Colon (tissue), 2 donors: ENCODE data around the gene KSR2.

ENCODE experiments used
- FAIRE-seq: peaks from 2 replicates; lab custom pipeline; 2012; peaks lifted over from hg19 to GRCh38; lab: Jason Lieb, UNC
- donor health status: control.
- donor health status: control.

KSR2 gene

DNA sequence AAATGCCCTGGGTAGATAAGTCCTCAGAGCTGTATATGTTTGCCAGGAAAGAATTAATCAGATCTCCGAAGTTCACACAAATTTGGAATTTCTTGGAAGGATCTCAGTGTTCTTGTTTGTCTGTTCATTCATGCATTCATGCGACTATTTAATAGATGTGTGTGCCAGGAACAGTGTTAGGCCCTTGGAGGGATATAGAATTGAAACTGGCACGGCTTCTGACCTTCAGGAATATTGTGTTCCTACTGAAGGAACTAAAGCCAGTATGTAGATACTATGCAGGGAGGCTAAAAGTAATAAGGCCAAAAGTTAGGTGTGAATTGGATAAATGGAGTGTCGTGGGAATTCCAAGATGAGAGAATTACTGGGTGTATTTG is 441.3 kb downstream of the KSR2 start:
- no peak for FAIRE-seq

DNA sequence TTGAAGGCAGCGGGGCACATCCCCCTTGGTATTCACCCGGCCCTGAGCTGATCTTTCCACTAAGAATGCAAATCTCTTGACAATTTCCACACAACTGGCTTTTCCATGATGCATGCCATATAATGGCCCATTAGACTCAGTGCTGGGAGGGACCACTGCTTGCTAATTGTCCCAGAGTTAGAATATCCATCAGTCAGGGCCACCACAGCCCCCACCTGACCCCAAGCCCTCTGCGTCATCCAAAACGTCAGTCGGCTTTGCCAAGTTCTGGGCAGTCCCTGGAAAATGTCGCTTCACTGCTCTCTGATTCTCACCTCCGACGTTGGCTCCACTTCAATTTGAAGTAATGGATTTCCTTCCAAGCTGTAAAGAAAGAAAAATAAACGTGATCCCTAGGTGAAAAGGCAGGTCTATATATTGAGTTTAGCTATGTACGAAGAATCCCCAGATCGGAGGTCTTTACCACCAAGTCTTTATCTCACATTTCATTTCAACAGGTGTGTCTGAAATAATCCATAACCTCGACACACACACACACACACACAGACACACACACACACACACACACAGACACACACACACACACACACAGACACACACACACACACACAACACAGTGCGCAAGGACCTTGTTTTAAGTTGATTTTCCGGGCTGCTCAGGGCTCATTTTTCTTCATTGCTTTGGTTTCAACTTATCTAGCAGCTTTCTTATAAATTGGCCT is 441.9 kb downstream of the KSR2 start:
- no peak for FAIRE-seq

DNA sequence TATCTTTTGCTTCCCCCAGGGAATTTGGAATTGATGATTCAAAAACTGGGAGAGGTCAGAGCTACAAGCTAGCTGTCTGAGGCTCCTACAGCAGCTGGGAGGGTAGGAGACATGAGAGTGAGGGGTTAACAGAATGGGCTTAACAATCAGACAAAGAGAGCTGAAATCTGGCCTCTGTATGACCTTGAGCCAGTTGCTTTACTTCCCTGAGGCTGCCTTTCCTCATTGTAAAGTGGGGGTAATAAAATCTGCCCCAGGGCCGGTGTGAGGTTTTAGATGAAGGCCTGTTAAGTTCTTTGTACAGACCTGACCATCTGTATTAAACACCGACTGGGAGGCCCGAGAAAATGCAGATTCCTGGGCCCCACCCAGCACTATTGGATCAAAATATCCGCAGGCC is 443.0 kb downstream of the KSR2 start:
- no peak for FAIRE-seq

DNA sequence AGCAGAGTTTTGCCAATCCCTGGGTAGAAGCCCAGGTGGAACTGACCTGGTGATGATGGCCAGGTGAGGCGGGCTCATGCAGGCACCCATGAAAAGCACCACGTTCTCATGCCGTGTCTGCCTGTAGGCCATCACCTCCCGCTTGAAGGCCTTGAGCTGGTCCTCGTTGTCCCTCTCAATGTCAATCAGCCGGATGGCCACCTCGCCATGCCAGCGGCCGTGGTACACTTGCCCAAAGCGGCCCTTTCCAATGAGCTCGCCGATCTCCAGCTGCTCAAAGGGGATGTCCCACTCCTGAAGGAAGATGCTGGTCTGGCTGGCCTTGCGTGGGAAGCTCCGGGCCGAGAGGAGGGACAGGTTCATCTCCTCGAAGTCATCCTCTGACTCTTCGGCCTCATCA is 444.0 kb downstream of the KSR2 start:
- no peak for FAIRE-seq

DNA sequence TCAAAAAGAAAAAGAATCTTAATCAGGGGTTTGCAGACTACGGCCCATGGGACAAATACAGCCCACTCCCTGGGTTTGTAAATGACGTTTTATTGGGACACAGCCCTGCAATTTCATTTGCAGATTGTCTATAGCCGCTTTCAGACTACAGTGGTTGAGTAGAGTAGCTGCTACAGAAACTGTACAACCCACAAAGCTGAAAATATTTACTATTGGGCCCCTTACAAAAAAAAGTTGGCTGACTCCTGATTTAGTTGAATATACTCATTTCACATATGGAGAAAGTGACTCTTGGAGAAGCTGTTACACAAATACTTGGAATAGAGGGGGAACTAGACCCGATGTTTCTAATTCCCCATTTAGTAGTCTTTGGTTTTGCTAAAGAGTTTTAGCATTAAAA is 444.8 kb downstream of the KSR2 start:
- FAIRE-seq, result no peak

DNA sequence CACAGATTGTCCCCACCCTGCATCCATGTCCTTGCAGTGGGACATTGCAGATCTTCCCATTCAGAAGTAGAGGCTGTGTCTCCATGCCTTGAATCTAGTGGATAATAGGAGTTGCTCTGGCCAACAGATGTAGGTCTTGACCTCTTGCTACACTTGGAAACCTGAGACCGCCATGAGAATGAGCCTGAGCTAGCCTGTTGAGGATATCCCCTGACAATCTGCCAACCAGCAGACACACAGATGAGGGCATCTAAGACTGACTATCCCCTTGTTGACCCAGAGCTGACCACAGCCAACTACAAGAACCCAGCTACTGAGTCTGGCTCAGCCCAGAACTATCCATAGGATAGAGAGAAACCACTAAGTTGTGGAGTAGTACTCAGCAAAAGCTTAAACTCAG is 446.2 kb downstream of the KSR2 start:
- no peak for FAIRE-seq

DNA sequence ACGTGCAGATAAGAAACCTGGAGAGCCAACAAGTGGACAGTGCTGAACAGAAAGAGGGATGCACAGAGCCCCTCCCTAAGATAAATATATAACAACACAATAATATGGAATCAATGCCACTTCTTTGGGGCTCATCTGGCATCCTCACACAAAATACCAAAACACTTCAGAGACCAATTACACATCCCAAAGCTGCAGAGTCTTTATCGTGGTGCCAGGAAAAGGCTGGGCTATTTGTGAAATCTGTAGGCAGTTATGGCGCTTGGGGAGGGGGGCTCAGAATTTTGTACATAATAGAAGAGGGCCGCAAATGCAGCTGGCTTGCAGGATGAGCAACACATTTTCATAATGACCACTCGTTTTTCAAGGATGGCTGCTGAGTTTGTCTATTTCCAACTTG is 446.9 kb downstream of the KSR2 start:
- no peak for FAIRE-seq

DNA sequence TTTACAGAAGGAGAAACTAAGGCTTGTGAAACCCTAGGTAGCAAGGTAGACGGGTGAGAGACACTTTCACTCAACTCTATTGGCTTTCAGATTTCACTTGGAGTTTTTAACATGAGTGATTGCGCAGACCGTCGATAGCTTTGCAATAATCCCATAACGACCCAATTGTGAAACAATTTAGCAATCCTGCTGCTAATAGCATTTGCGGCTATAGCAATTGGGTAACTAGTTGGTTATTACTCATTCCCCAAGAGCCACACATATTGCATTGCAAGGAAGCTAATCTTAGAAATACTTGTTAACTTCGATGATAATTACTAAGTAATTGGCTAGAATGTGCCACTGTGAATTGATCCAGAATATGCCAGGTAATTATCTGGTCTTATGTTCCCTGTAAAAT is 447.4 kb downstream of the KSR2 start:
- no peak for FAIRE-seq

DNA sequence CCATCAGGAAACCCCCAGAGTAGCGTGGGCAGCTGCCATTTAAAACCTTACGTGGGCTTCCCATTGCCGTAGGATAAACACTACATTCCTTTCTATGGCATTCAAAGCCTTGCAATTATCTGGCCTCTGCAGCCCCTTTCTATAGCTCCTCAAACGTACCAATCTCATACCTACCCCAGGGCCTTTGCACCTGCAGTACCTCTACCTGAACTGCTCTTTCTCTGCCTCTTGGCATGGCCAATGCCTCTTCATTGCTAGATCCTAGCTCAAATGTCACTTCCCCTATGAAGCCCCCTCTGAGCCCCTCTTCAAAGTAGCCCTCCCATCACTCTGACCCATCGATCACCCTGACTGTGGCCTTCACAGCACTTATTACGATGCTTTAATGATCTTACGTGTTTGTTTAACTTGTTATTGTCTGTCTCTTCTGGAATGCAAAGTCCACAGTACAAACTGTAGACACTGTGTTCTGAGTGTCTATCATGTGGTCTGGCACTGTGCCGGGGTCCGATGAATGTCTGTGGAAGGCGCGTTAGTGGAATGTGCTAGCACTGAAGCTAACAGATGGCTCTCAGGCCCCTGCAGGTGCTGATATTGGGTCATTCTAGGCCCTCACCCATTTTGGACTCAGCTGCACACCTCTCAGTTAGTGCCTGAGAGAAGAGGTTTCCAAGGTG is 450.1 kb downstream of the KSR2 start:
- FAIRE-seq, result no peak

DNA sequence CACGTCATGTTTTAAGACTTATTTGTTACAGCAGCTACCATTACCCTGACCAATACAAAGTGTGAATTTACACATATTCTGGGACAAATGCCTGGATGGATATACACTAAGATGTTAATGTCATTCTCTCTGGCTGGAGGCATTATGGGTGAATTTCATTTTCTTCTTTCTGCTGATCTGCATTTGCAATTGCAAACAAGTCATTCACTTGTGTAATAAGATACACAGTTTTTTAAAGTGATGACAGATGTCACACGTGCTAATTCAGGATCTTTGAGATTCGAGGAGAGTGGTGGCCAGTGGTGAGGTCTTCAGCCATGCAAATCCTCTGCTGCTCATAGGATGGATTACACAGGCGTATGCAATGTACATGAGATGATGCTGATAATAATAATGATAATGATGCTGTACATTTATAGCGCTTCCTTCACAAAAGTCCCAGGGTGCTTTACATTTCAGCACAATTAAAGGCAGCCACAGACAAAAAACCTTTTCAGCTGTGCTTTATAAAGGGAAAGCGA is 451.5 kb downstream of the KSR2 start:
- no peak for FAIRE-seq

DNA sequence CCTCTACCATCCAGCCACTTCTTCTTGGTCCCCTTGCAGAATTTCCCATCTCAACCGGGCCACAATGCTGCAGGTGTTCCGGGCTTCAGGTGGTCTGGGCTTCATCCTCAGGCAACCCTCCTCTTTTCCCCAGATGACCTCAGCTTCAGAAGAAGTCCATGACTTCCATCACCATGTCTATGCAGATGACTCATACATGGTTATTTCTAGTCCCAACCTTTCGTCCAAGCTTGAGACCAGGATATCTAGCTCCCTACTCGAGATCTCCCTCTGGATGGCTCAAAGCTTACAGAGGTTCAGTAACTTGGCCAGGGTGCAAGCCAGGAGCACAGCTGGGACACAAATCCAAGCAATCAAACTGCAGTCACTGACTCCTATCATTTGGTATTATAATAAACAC is 452.8 kb downstream of the KSR2 start:
- FAIRE-seq, result no peak

DNA sequence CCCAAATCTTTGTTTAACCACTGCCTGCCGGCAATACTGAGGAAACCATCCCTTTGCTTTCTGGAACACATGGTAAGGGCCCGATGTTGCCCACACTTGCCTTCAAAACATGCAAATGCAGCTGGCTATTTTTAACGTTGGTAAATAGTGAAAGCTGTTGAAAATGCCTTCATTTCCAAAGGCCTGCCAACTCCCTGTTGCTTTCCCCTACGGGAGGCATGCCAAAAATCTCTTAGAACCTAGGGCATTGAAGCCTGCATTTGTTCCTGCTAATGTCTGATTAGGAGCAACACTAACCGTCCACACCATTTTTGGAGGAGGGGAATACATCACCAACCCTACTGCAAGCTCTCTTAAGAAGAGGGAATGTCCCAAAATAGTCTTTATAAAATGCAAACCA is 454.8 kb downstream of the KSR2 start:
- no peak for FAIRE-seq

DNA sequence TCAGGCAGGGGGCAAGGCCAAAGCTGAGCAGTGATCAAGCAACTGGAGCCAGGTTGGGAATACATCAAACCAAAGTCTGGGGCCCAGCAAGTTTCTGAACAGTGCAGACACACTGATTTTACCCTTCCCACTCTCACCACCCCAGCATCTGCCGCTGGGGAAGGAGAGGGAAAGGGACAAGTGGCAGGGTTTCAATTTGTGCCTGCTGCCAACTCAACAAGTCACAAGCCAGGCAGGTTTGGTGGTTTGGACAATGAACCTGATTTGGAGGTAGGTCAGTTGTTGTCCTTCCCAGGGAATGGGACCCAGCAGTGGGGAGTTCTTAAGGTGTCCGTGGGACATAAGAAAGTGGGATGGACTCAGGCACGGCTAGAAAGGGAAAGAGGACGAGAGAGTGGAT is 455.4 kb downstream of the KSR2 start:
- no peak for FAIRE-seq

DNA sequence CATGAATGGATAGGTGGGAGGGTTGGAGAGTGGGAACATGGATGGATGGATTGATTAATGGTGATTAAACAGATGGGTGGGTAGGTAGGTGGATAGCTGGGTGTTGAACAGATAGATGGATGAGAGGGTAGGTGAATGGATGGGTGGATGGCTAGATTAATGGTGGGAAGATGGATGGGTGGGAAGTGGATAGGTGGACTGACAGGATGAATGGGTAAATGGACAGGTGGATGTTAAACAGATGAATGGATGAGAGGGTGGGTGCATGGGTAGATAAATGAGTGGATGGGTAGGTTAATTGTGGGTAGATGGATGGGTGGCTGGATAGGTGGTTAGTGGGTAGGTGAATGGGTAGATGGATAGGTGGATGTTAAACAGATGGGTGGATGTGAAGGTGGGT is 460.3 kb downstream of the KSR2 start:
- FAIRE-seq, result no peak

DNA sequence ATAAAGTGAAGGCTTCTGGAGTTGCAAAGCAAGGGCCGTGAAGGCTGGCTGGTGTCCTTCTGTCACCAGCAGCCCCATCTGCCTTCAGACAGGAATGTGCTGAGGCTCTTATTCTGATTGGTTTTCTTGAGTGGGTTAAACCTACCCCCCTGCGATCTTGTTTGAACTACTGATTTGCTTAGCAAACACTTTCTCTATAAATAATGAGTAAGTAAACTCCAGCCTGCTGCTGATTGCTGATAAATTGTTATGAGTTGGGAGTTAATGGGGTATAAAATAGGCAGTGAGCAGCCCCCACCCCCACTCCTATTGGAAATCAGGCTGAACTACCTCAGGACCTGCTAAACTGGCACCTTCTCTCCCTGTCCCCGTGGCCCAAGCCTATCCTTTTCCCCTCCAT is 461.2 kb downstream of the KSR2 start:
- FAIRE-seq, result no peak

DNA sequence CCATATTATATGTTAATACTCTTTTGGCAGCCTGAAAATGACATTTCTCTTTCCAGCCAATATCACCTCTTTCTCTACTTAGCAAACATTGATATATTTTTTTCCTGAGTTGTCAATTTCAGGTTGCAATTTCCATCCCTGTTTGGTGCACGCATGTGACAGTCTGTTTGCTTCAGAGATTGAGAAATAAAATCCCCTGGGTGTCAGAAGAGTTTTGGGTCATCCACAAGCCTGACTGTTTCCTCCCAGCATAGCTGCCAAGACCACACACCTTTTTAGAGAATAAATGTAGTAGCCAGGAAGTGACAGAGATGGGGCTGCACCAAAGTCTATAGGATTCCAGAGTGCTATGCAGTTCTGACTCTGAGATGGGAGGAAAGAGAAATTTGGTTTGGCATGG is 462.5 kb downstream of the KSR2 start:
- FAIRE-seq, result no peak

DNA sequence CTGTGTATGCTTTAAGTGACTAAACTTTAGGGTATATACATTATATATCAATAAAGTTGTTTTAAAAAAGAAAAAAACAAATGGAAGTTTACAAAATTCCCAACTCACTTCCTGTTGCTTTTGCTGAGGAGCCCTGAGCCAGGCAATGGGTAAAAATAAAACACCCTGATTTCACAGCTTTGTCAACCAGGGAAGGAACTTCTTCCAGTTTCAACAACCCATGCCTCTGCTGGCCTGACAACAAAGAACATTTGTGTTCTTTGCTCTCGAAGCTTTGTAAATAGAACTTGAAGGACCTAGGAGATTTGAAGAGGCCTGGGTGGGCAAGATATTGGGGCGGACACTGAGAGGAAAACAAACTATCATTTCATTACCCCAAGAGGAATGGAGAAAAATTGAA is 466.2 kb downstream of the KSR2 start:
- no peak for FAIRE-seq

DNA sequence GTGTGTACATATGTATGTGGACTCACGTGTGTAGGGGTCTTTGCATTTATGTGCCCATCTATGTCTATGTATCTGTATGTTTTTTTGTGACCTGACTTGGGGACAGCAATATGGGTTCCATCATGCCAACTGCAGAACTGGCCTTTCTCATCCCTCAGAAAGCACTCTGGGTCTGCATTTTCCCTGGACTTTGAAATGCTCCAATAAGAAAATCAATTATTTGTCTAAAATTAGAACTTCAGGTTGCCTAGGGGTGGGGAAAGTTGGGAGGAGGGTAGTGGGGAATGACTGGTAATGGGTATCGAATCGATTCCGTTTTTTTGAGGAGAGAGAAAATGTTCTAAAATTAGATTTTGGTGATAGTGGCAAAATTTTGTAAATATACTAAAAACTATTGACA is 466.6 kb downstream of the KSR2 start:
- no peak for FAIRE-seq

DNA sequence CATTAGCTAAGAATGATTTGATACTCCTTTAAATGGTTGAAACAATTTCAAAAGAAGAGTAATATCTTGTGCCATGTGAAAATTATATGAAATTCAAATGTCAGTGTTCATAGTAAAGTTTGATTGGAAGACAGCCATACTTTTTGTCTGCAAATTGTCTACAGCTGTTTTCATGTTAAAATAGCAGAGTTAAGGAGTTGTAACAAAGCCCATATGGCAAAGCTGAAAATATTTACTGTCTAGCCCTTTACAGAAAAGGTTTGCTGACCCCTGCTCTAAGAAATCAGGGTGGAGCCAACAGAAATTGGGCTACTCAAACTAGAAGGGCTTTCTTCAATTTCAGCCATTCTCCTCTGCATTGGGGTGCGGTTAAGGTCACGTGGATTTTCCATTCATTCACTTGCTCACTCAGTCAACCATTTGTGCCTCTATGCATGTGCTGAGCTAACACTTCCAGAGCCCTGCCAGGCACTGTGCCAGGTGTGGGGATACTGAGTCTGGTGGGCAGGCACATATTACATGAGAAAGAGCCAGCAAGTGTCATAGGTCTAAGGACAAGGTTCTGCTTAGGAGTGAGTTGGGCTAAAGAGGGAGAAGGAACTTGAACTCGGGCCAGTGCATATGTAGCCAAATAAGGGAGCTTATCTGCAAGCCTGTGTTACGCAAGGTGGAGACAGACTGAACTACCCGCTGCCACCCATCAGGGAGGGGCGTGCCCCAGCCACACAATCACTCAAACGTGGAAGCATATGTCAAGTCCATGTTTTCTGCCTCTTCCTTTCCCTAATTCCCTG is 467.5 kb downstream of the KSR2 start:
- FAIRE-seq, result no peak

DNA sequence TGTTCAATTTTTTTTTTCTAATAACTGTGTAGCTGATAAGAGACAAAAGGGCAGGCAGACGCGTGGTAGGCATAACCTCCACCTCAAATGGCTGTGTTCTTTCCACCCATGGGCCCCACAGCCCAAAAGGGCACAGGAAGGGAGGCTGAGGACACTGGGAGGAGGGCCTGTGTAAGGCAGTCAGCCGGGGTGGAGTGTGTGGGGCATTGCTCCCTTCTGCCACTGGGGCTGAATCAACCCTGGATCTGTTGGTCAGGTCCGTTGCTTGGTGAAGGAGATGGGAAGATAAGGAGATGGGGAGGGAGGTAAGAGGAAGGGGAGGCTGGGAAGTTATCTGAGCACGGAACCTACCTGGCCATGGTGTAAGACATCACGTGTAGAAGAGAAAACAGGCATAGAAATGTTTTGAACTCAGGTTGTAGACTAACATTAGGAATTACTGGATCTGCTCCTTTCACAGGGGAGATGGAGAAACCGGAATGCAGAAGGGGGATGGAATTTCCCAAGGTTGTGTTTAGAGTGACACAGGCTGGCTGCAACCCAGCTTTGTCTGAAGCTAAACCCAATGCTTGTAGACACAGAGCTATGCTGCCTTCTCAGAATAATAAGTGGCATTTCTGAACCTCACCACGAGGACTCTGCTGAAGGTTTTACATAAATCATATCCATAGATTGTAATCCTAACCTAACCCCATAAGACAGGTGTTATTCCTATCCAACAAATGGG is 468.9 kb downstream of the KSR2 start:
- no peak for FAIRE-seq

DNA sequence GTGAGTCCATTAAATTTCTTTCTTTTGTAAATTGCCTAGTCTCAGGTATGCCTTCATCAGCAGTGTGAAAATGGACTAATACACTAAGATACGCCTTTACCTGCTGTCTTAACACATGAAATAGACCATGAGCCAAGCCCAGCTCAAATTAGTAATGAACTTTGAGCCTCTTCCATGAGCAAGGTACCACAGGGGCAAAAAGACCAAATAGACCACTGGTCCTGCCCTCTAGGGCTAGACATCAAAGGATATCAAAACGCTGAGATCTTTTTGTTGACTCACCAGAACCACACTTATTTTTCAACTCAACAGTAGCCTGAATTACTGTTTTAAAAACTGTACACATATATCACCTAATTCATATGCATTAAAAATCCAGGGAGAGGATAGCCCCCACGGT is 469.9 kb downstream of the KSR2 start:
- no peak for FAIRE-seq

DNA sequence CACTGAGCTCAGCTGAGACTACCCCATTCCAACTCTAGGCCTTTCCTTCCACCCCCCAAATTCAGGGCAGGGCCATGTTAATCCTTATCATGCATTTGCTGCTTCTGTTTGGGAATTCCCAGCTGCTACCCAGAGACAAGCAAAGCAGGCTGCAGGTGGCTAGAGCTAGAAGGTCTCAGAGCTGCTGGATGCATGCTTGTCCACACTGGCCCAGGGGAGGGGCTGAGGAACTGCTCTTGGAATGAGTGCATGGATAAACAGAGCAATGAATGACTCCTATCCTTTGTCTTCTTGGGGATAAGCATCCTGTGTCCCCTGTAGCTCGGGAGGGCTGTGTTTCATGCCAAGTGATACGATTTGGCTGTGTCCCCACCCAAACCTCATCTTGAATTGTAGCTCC is 470.5 kb downstream of the KSR2 start:
- FAIRE-seq, result no peak

DNA sequence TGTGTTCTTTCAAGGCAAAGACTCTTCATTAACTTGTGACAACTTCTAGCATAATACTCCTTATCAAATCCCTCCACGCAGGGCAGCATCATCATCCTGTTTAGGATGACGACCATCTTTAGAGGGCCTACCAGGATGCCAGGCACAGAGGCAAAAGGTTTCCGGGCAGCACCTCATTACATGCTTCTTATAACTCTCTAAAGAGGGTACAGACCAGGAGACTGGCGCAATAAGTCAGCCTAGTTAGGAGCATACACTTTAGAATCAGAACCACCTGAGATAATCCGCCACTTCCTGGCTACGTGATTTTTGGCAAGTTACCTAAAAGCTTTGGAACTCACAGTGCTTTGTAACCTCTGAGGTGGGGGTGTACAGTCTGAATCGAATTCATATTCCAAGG is 471.4 kb downstream of the KSR2 start:
- FAIRE-seq, result no peak
